Uterus (tissue), 2 donors: Measurements from ENCODE around the gene KISS1.

Experiments used
- CTCF ChIP-seq, 4 experiments: fragments of 200-600 bp in 2 of 4; fragments of 450-650 bp in 2 of 4; sonication (generic) in 2 of 4; IDR thresholded peaks; one replicate each; pipeline ENCODE4 v1.5.1; 2016 to 2019; ENCODE audit warnings: antibody characterized with exemption in 4 of 4, mild to moderate bottlenecking in 2 of 4, moderate library complexity in 1 of 4
- POLR2A ChIP-seq, 2 donors: fragments of 450-650 bp; IDR thresholded peaks; one replicate each; pipeline ENCODE4 v1.6.1; 2016; ENCODE audit warnings: antibody characterized with exemption in 2 of 2, mild to moderate bottlenecking in 1 of 2, moderate library complexity in 1 of 2

- no peak for TF ChIP-seq CTCF (IDR thresholded peaks at IDR 0.05)
- TF ChIP-seq POLR2A (IDR thresholded peaks at IDR 0.05): no peak
These were observed 777 bp upstream of the KISS1 start for GRCh38 chr1:204197068-204197467.
